Panc1 (cell line): Measurements from ENCODE around the gene PPM1B. TPM values are rescaled to one million over a fixed set of nuclear protein-coding genes. Genes with fewer than 3 reads are reported as not detected.

Experiments used
- ATAC-seq: fragments of 200-7000 bp; cut with Tn5 transposase; 2 replicates; pipeline ENCODE4 v1.9.1; 2020; ENCODE audit warnings: mild to moderate bottlenecking, moderate library complexity
- BruUV-seq: library from RNA; stranded (reverse); fragments of 400-500 nt; replicated peaks from 2 replicates; lab custom pipeline; 2021; lab: Mats Ljungman, UMichigan
- CTCF ChIA-PET: fragments of 300-600 bp; sonication (Branson Sonifier 250); formaldehyde crosslinking; loops from one replicate; lab custom pipeline; 2022; ENCODE audit warnings: antibody characterized with exemption; lab: Charles Lee
- POLR2A ChIA-PET: fragments of 300-600 bp; sonication (Branson Sonifier 250); formaldehyde crosslinking; loops from one replicate; lab custom pipeline; 2022; ENCODE audit warnings: antibody characterized with exemption; lab: Charles Lee
- DNase-seq: peaks from one replicate; pipeline ENCODE4 v3.0.0-alpha.2; 2010; ENCODE audit warnings: low read depth, low spot score
- H3K27ac ChIP-seq: 2 replicates; pipeline ENCODE4 v1.5.1; 2011; ENCODE audit warnings: mild to moderate bottlenecking, low read length, inconsistent platforms
- H3K27me3 ChIP-seq: fragments of 200-500 bp; sonication (Bioruptor generic); 2 replicates; pipeline ENCODE4 v1.6.0; 2014; ENCODE audit warnings: low read length, inconsistent platforms; ENCODE audit not compliant: control insufficient read depth, insufficient read depth
- H3K36me3 ChIP-seq: fragments of 200-500 bp; sonication (Bioruptor generic); 2 replicates; pipeline ENCODE4 v1.5.1; 2014; ENCODE audit warnings: inconsistent platforms, mild to moderate bottlenecking, low read length, moderate library complexity; ENCODE audit not compliant: control insufficient read depth, insufficient read depth
- H3K4me1 ChIP-seq: 2 replicates; pipeline ENCODE4 v1.5.1; 2011; ENCODE audit warnings: inconsistent platforms, mild to moderate bottlenecking, low read length, moderate library complexity; ENCODE audit not compliant: control insufficient read depth, insufficient read depth
- H3K4me3 ChIP-seq, 2 experiments: 2 replicates each; pipeline ENCODE4 v1.5.1; 2011 to 2012; ENCODE audit warnings: low read depth in 2 of 2, low read length in 2 of 2, mild to moderate bottlenecking in 2 of 2, inconsistent platforms in 1 of 2, moderate library complexity in 1 of 2
- H3K9me3 ChIP-seq: fragments of 200-500 bp; sonication (Bioruptor generic); 2 replicates; pipeline ENCODE4 v1.5.1; 2014; ENCODE audit warnings: low read depth, mild to moderate bottlenecking, inconsistent platforms, low read length, moderate library complexity; ENCODE audit not compliant: control insufficient read depth, insufficient read depth
- CTCF ChIP-seq: fragments of 450-650 bp; IDR thresholded peaks from 2 replicates; pipeline ENCODE4 v1.5.1; 2017; ENCODE audit warnings: mild to moderate bottlenecking
- POLR2AphosphoS5 ChIP-seq: IDR thresholded peaks from 2 replicates; pipeline ENCODE4 v1.6.1; 2012; ENCODE audit warnings: mild to moderate bottlenecking, low read depth, low read length, moderate library complexity
- REST ChIP-seq, 2 experiments: IDR thresholded peaks; 2 replicates each; pipeline ENCODE4 v1.6.1; 2011 to 2012; ENCODE audit warnings: low read depth in 2 of 2, control low read depth in 1 of 2, low read length in 1 of 2, mild to moderate bottlenecking in 1 of 2, moderate library complexity in 1 of 2; ENCODE audit not compliant: insufficient read depth in 1 of 2
- SIN3A ChIP-seq: IDR thresholded peaks from 2 replicates; pipeline ENCODE4 v1.6.1; 2012; ENCODE audit warnings: low read depth, mild to moderate bottlenecking, low read length, moderate library complexity, borderline replicate concordance; ENCODE audit not compliant: insufficient read depth
- TCF7L2 ChIP-seq: IDR thresholded peaks from 2 replicates; pipeline ENCODE4 v1.6.1; 2011; ENCODE audit warnings: mild to moderate bottlenecking, low read depth, low read length, inconsistent platforms
- in situ Hi-C: cut with HindIII; loops from 2 replicates; pipeline ENCODE4 v1.10.0; 2016; ENCODE audit warnings: low sequenced_read_pairs, low pct_unique_long_range_greater_than_20kb
- intact Hi-C: fragments of 100-400 bp; cut with micrococcal nuclease; formaldehyde crosslinking; loops from one replicate; pipeline ENCODE4 v1.10.0; 2022; ENCODE audit not compliant: unreplicated experiment
- total RNA-seq: library from RNA; stranded (reverse); gene quantifications from one replicate; pipeline ENCODE4 v1.2.1, GENCODE V29; 2021; ENCODE audit not compliant: unreplicated experiment

Gene PPM1B
- total RNA-seq, 1 experiment from 2014 or later = 36.0 TPM

- Histone ChIP-seq H3K27ac (no peak overlapping the region), H3K4me1 (peaks cover 3% of the 10 kb centered on the region; the same call in 1 of the 2 replicates), H3K9me3 (no peaks in the 10 kb centered on the region), H3K27me3 (no peaks in the 10 kb centered on the region), H3K36me3 (no peaks in the 10 kb centered on the region), H3K4me3 (no peak overlapping the region)
- ChIA-PET POLR2A (interaction anchor here (0.6 kb wide), 1 partner anchor 565 kb away, joined by 3 read pairs; no protein-coding TSS in a partner anchor), CTCF (no interaction called here)
- no TSS peak for BruUV-seq
- intact Hi-C loops (no loop called here), in situ Hi-C loops (no loop called here)
- no peak for TF ChIP-seq TCF7L2
- TF ChIP-seq POLR2AphosphoS5 = no peak
- no peak for TF ChIP-seq SIN3A
- no peak for TF ChIP-seq CTCF
- TF ChIP-seq REST (IDR thresholded peaks at IDR 0.05; ENCODE audit: insufficient read depth in 1 of 2, low read depth in 2 of 2, low read length in 1 of 2) = no peak
- ATAC-seq (no peak), DNase-seq (no peak)
Measured at GRCh38 chr2:44186810-44187209, 18.1 kb downstream of the PPM1B start.

- no peaks in the 10 kb centered on the region for H3K9me3 ChIP-seq
- H3K36me3 ChIP-seq = no peaks in the 10 kb centered on the region
- H3K27ac ChIP-seq = no peak overlapping the region
- no TSS peak for BruUV-seq
- intact Hi-C loops = no loop called here
- TF ChIP-seq REST (IDR thresholded peaks at IDR 0.05; ENCODE audit: insufficient read depth in 1 of 2, low read depth in 2 of 2, low read length in 1 of 2) (no peak), POLR2AphosphoS5 (no peak), CTCF (no peak), TCF7L2 (no peak), SIN3A (no peak)
- in situ Hi-C loops = no loop called here
- DNase-seq (no peak), ATAC-seq (no peak)
- H3K4me3 ChIP-seq = no peak overlapping the region
- ChIA-PET POLR2A (interaction anchor here (0.6 kb wide), 1 partner anchor 565 kb away, joined by 3 read pairs; no protein-coding TSS in a partner anchor), CTCF (no interaction called here)
- H3K27me3 ChIP-seq = no peaks in the 10 kb centered on the region
- peaks cover 3% of the 10 kb centered on the region; the same call in 1 of the 2 replicates for H3K4me1 ChIP-seq
Measured at GRCh38 chr2:44187251-44187650, 18.6 kb downstream of the PPM1B start.
